Skeletal muscle satellite cell (primary cell): ENCODE measurements around the gene EXT2.

Experiments
- H3K27me3 ChIP-seq: 2 replicates; pipeline ENCODE4 v1.7.0; 2013; ENCODE audit warnings: low read length; ENCODE audit not compliant: control insufficient read depth, insufficient read depth
- H3K36me3 ChIP-seq: 2 replicates; pipeline ENCODE4 v1.7.0; 2013; ENCODE audit warnings: mild to moderate bottlenecking, control low read depth, low read length; ENCODE audit not compliant: insufficient read depth
- H3K4me1 ChIP-seq: 2 replicates; pipeline ENCODE4 v1.7.0; 2013; ENCODE audit warnings: low read length; ENCODE audit not compliant: control insufficient read depth, insufficient read depth
- H3K4me2 ChIP-seq: 2 replicates; pipeline ENCODE4 v1.7.0; 2013; ENCODE audit warnings: mild to moderate bottlenecking, low read length
- H3K4me3 ChIP-seq: 2 replicates; pipeline ENCODE4 v1.7.0; 2013; ENCODE audit warnings: low read length
- H3K9ac ChIP-seq: 2 replicates; pipeline ENCODE4 v1.7.0; 2013; ENCODE audit warnings: mild to moderate bottlenecking, low read depth, low read length, moderate library complexity
- H3K9me3 ChIP-seq: replicated peaks from 2 replicates; pipeline ENCODE4 v1.7.0; 2013; ENCODE audit warnings: mild to moderate bottlenecking, control low read depth, low read length

EXT2 gene

DNA sequence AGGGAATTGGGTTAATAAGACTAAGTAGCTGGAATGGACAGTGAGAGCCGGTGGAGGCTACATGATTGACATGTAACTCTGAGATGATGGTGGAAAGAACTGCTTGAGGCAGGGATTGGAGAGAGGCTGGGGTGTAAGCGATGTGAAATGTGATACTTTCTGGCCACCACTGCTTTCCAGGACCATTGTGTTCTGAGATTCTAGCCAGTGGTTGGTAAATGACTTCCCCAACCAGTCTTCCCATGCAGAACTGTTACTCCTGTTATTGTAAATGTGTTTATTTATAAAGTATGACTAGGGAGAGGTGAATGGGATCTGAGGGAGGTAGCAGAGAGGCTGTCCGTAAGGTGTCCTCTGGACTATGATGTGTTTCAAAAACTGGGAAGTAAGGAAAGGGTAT is 18.1 kb downstream of the EXT2 start:
- Histone ChIP-seq H3K36me3 (peaks cover 32% of the 10 kb centered on the region), H3K4me2 (no peak overlapping the region), H3K4me3 (no peak overlapping the region), H3K4me1 (peaks cover 7% of the 10 kb centered on the region), H3K9me3 (no peaks in the 10 kb centered on the region), H3K27me3 (no peaks in the 10 kb centered on the region), H3K9ac (no peak overlapping the region)

DNA sequence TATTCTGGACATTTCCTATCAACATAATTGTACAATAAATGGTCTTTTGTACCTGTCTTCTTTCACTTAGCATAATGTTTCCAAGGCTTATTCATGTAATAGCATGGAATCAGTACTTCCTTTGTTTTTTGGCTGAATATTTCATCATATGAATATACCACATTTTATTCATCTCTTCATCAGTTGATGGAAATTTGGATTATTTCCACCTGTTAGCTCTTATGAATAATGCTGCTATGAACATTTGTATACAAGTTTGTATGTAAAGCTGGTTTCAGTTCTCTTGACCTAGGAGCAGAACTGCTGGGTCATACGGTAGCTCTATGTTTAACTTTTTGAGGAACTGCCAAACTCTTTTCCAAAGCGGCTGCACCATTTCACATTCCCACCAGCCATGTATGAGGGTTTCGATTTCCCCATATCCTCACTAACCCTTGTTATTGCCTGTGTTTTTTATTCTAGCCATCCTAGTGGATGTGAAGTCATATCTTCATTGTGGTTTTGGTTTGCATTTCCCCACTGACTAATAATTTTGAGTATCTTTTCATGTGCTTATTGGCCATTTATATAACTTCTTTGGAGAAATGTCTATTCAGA is 20.9 kb downstream of the EXT2 start:
- Histone ChIP-seq H3K36me3 (peaks cover 31% of the 10 kb centered on the region), H3K27me3 (no peaks in the 10 kb centered on the region), H3K9ac (no peak overlapping the region), H3K9me3 (no peaks in the 10 kb centered on the region), H3K4me3 (no peak overlapping the region), H3K4me1 (peaks cover 7% of the 10 kb centered on the region), H3K4me2 (no peak overlapping the region)

DNA sequence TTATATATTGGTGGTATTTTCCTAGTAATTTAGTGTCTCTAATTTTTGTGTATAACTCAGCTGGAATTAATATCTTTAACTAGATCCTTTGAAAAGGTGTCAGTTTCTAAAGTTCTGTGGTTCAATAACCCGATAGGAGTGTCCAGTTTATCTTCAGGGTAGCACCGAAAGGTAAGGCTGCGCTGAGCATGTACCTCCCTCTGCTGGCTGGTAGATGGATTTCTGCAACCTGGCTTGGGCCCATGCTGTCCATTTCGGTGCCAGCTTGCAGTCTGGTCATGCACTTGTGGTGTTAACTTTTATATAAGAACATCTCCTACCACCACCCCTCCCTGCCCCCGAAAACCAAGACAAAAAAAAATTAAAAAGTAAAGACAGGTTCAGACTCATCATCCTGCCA is 24.7 kb downstream of the EXT2 start:
- H3K4me2 ChIP-seq, result no peak overlapping the region

DNA sequence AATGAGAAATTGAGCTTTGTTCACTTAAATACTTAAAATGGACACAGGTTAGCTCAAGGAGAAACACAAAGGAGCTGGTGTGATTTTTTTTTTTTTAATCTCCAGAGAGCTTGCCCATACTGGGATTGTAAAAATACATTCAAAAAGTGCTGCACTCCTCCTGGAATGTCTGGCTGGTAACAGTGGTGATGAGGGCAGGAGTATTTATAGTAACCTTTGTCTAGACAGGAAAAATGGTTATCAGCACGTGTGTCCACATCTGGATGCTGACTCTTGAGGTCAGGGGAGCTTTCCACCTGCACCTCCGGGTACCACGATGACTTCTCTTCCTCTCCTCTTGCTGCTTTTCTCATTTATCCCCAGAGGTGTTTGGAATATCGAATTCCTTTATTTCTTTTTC is 30.1 kb downstream of the EXT2 start:
- no peak overlapping the region for H3K4me3 ChIP-seq
- no peak overlapping the region for H3K4me2 ChIP-seq
- no peaks in the 10 kb centered on the region for H3K4me1 ChIP-seq
- no peaks in the 10 kb centered on the region for H3K27me3 ChIP-seq
- no peak overlapping the region for H3K9ac ChIP-seq
- no peaks in the 10 kb centered on the region for H3K9me3 ChIP-seq
- peaks cover 32% of the 10 kb centered on the region for H3K36me3 ChIP-seq

More for the DNA sequence above, 24.7 kb downstream of the EXT2 start:
- Histone ChIP-seq H3K9me3 (no peaks in the 10 kb centered on the region), H3K4me1 (no peaks in the 10 kb centered on the region), H3K4me3 (no peak overlapping the region), H3K9ac (no peak overlapping the region), H3K36me3 (peaks cover 18% of the 10 kb centered on the region), H3K27me3 (no peaks in the 10 kb centered on the region)

DNA sequence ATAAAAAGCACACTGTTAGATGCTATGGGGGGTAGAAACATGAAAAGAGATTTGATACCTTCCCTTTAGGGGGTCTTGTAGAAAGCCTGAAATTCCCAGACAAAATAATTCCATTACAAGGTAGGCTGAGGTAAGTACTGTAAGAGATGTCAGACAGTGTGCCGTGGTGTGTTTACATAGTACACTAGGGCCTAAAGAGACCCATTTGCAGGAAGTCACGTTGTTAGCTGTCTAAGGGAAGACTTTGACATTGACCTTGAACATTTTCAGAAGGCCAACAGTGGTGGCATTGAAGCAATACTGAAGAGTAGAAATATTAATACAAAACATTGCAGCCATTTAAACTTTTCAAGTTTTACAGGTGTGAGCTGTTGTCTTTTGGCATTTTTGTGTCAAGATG is 30.8 kb downstream of the EXT2 start:
- no peak overlapping the region for H3K9ac ChIP-seq
- H3K4me3 ChIP-seq, result no peak overlapping the region
- peaks cover 39% of the 10 kb centered on the region for H3K36me3 ChIP-seq

DNA sequence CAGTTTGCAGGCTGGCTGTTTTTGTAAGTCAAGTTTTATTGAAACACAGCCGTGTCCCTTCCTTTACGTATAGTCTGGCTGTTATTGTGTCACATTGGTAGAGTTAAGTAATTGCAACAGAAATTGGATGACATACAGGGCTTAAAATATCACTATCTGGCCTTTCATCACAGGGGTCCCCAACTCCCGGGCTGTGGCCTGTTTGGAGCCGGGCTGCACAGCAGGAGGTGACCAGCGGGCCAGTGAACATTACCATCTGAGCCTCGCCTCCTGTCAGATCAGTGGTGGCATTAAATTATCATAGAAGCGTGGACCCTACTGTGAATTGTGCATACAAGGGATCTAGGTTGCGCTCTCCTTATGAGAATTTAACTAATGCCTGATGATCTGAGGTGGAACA is 31.7 kb downstream of the EXT2 start:
- H3K36me3 ChIP-seq, result peaks cover 38% of the 10 kb centered on the region
- H3K4me1 ChIP-seq, result no peaks in the 10 kb centered on the region
- no peak overlapping the region for H3K4me2 ChIP-seq
- no peak overlapping the region for H3K9ac ChIP-seq
- no peaks in the 10 kb centered on the region for H3K27me3 ChIP-seq
- H3K9me3 ChIP-seq, result no peaks in the 10 kb centered on the region
- H3K4me3 ChIP-seq, result no peak overlapping the region

More for the DNA sequence above, 30.8 kb downstream of the EXT2 start:
- Histone ChIP-seq H3K4me1 (no peaks in the 10 kb centered on the region), H3K27me3 (no peaks in the 10 kb centered on the region), H3K4me2 (no peak overlapping the region), H3K9me3 (no peaks in the 10 kb centered on the region)

DNA sequence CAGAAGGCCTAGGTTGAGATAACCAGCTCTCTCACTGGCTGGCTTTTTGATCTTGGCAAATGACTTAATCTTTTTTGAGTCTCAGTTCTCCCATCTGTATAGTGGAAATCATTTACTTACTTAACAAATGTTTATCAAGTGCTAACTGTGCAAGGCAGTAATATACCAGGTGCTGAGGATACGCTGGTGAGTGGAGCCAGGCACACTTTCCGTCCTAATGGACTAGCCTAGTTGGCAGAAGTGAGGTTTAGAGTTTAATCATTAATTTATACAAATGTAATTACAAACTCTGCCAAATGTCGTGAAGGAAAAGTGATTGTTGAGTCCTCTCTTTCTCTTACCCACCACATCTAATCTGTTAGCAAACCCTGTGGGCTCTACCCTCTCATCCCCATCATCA is 33.3 kb downstream of the EXT2 start:
- Histone ChIP-seq H3K4me3 (no peak overlapping the region), H3K4me2 (no peak overlapping the region), H3K9me3 (no peaks in the 10 kb centered on the region), H3K4me1 (no peaks in the 10 kb centered on the region), H3K36me3 (peaks cover 38% of the 10 kb centered on the region), H3K27me3 (no peaks in the 10 kb centered on the region), H3K9ac (no peak overlapping the region)

DNA sequence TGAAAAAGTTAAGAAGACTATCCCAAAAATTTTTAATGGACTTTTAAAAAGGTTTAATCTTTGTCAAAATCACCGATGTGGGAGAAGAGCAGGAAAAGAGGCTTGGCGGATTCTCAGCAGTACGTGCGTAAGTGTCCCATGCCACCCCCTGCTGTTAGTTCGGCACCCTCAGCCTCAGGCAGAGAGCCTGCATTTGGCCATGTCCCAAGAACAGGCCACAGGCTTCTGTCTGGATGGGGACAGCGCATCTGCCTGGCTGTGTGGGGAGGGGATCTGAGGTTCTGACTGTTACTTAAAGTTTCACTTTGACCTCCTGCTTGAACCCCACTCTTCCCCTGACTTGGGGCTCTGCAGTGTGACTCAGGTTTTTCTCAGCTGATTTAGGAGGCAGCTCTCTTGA is 35.3 kb downstream of the EXT2 start:
- Histone ChIP-seq H3K36me3 (peaks cover 29% of the 10 kb centered on the region), H3K9me3 (no peaks in the 10 kb centered on the region), H3K4me1 (no peaks in the 10 kb centered on the region), H3K27me3 (no peaks in the 10 kb centered on the region), H3K4me3 (no peak overlapping the region), H3K9ac (no peak overlapping the region), H3K4me2 (no peak overlapping the region)

DNA sequence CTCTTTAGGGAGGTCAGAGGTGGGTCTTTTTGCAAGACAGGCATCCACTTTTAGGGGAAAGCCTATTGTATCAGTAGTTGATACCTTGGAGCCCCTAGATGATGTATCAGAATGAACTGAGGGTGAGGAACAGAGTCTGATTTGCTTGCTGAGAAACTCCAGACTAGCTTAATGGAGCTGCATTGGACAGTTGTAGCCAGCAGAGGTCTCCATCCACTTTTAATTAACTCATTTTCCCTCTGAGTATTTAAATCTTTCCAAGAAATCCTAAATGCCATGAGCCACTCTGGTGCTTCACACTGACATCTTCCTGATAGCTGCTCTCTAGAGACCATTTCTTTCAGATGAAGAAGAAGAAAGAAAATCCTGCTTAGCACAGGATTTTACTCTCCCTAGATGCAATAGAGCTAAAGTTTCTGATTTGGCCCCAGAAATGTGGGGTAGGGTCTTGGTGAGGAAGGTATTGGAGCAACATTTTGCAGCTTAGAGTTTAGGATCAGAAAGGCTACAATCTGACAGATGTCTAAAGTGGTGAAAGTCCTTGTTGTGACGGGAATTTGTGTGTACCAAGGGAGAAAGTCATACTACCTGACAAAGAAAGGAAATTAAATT is 38.0 kb downstream of the EXT2 start:
- H3K36me3 ChIP-seq, result peaks cover 22% of the 10 kb centered on the region
- H3K9ac ChIP-seq, result no peak overlapping the region
- no peak overlapping the region for H3K4me2 ChIP-seq
- H3K4me1 ChIP-seq, result peaks cover 14% of the 10 kb centered on the region
- no peaks in the 10 kb centered on the region for H3K9me3 ChIP-seq
- no peak overlapping the region for H3K4me3 ChIP-seq
- H3K27me3 ChIP-seq, result no peaks in the 10 kb centered on the region

DNA sequence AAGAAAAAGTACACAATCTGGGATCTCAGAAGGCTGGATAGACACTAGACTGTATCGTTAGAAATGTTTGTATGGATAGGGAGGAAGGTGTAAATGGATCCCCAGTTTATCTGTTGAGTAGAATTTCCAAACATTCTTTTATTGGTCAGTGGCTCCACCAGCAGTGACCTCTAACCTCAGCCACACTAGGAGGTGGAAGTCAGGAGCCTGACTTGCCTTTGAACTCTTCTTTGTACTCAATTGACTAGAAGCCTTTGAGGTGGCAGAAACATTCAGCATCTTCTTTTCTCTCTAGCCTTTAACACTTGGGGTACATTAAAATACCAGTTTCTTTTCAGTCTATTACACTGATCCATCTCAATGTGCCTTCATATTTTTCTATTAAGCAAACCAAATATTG is 39.1 kb downstream of the EXT2 start:
- Histone ChIP-seq H3K27me3 (no peaks in the 10 kb centered on the region), H3K4me3 (no peak overlapping the region), H3K9me3 (no peaks in the 10 kb centered on the region), H3K9ac (no peak overlapping the region), H3K4me1 (peaks cover 26% of the 10 kb centered on the region), H3K36me3 (peaks cover 14% of the 10 kb centered on the region), H3K4me2 (no peak overlapping the region)

DNA sequence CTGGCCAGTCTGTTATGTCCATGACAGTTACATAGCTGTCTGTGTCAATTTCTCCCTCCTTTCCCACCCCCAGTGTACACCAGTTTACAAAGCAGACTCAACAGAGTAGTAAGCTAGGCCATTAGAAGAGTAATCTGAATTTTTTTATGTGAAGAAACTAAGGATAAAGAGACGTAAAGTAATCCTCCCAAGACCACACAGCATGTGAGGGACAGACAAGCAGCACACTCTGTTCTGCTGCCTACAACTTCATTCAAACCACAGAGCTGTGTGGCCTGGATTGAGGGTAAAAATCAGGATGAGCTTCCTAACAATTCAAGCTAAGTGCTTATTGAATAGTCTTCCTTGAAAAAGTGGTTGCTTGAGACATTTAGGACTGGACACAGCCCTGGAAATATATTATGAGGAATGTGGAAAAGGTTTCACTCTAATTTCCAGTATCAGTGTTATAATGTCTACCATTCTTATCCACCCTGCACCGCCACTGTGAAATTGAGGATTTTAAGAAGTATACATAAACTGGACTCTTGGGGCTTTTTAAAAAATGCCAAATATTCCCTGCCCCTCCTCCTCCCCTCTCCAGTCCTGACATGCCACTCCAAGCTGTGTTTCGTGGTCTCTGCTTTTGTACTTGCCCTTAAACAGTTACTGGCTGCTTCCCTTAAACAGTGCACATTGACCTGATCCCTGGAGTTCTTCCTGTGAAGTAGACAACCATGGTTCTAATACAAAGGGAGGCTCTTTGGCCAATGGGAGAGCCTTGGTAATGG is 40.9 kb downstream of the EXT2 start:
- Histone ChIP-seq H3K27me3 (no peaks in the 10 kb centered on the region), H3K9ac (no peak overlapping the region), H3K4me3 (no peak overlapping the region), H3K36me3 (no peaks in the 10 kb centered on the region), H3K4me2 (no peak overlapping the region), H3K9me3 (no peaks in the 10 kb centered on the region), H3K4me1 (peaks cover 42% of the 10 kb centered on the region)

DNA sequence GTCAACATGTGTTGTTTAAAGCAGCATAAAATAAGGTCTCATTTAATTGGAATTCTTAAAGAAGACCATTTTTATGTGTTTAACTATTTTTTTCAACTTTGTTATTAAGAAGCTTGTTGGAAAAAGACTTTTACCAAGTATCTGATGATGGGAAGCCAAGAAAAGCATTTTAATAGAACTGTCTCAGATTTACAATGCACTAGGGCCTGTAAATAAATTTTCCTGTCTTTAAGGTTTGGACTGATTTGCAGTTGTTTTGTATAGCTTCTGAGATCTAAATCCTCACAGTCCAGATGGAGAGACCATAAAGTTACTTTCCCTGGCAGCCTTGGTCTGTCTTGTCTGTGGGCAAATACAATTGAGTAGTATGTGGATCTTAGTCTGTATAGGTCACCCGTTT is 41.6 kb downstream of the EXT2 start:
- Histone ChIP-seq H3K9me3 (no peaks in the 10 kb centered on the region), H3K9ac (no peak overlapping the region), H3K27me3 (no peaks in the 10 kb centered on the region), H3K4me2 (no peak overlapping the region), H3K4me1 (peaks cover 42% of the 10 kb centered on the region), H3K4me3 (no peak overlapping the region), H3K36me3 (no peaks in the 10 kb centered on the region)
